Measurements from ENCODE around the gene IFT20.

Gene IFT20

DNA sequence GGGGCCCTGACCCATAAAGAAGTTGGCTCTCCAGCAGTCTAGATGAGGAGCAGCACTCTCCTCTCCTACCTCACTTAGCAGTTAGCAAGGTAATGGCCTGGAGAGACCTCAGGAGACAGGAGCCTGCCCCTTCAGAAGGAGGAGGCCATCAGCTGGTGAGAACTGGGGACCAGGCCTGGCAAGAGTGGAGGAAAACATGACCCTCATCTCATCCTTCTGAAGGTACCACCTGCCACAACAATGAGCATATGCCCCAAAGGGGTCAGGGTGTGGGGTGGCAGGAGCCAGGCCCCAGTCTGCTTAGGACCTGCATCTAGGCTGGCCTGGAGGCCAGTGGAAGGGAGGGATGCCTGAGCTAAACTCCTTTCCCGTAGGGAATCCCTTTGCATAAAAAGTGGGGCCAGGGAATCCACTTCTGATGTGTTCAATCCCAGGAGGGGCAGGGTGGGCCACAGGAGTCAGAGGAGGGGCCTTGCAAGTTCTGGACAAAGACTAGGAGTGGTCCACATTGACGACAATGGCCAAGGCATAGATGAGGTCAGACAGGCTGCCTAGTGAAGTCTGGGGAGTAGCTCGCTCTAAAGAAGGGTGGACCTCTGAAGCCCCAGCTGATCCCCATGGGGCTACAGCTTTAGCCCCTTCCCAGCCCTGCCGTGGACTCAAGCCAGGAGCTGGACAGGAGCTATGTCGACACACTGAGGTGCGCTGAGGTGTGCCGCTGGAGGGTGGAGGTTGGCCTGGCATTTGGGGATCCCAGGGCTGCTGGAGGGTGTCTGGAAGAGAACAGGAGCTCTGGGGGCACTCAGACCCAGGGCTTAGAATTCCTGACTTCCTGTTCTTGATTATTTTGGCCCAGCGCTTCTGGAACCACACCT, 28.7 kb upstream of the IFT20 start:
- TF ChIP-seq, protein P1, sequence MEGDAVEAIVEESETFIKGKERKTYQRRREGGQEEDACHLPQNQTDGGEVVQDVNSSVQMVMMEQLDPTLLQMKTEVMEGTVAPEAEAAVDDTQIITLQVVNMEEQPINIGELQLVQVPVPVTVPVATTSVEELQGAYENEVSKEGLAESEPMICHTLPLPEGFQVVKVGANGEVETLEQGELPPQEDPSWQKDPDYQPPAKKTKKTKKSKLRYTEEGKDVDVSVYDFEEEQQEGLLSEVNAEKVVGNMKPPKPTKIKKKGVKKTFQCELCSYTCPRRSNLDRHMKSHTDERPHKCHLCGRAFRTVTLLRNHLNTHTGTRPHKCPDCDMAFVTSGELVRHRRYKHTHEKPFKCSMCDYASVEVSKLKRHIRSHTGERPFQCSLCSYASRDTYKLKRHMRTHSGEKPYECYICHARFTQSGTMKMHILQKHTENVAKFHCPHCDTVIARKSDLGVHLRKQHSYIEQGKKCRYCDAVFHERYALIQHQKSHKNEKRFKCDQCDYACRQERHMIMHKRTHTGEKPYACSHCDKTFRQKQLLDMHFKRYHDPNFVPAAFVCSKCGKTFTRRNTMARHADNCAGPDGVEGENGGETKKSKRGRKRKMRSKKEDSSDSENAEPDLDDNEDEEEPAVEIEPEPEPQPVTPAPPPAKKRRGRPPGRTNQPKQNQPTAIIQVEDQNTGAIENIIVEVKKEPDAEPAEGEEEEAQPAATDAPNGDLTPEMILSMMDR (IDR thresholded peaks at IDR 0.05; ENCODE audit: control insufficient read depth, insufficient read depth, low read depth, low read length, missing control alignments): no peak
- DNase-seq (ENCODE audit: low read depth): no peak

GRCh38 chr17:28363186-28363585, 27.9 kb upstream of the IFT20 start:
- TF ChIP-seq, protein P1 (IDR thresholded peaks at IDR 0.05; ENCODE audit: control insufficient read depth, insufficient read depth, low read depth, low read length, missing control alignments): no peak
- H3K4me3 ChIP-seq (ENCODE audit: control insufficient read depth, low read depth, low read length): no peak overlapping the region
- no peak for DNase-seq (ENCODE audit: low read depth)

More for the DNA sequence above, 28.7 kb upstream of the IFT20 start:
- no peak overlapping the region for H3K4me3 ChIP-seq (ENCODE audit: control insufficient read depth, low read depth, low read length)

GRCh38 chr17:28357901-28358197, 22.6 kb upstream of the IFT20 start:
- TF ChIP-seq, protein P1 (IDR thresholded peaks at IDR 0.05; ENCODE audit: control insufficient read depth, insufficient read depth, low read depth, low read length, missing control alignments): no peak
- peak overlapping the region; percentile 79 for H3K4me3 ChIP-seq (ENCODE audit: control insufficient read depth, low read depth, low read length)
- no peak for DNase-seq (ENCODE audit: low read depth)

GRCh38 chr17:28357061-28357900, 22.0 kb upstream of the IFT20 start, which contains the start of gene POLDIP2:
POLDIP2 (minus strand) TSS chr17:28357527; CDS start chr17:28357448, 79 bp downstream.
- peak; percentile 65 for DNase-seq (ENCODE audit: low read depth)
- peak within 1 kb of the TSS; percentile 92 for H3K4me3 ChIP-seq (ENCODE audit: control insufficient read depth, low read depth, low read length)
- TF ChIP-seq, protein P1 (IDR thresholded peaks at IDR 0.05; ENCODE audit: control insufficient read depth, insufficient read depth, low read depth, low read length, missing control alignments): no peak

DNA sequence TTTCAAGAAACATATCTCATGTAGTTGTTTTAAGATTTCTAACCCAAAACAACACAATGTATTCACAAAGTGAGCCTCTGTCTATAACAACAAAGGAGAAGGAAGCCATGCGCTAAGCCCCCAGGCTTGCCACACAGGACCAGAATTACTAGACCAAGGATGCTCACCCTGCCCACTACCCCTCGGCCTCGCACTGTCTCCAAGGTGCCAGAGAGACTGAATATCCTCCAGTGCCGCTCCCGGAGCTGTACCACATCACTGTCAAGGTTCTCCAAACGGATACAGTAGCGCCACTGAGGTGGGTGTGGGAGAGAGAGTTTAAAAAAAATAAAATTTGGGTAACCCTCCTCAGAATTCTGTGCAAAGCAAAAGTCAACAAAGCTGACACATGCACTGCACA, 15.0 kb upstream of the IFT20 start:
- no peak overlapping the region for H3K4me3 ChIP-seq (ENCODE audit: control insufficient read depth, low read depth, low read length)
- no peak for DNase-seq (ENCODE audit: low read depth)
- TF ChIP-seq, protein P1 (IDR thresholded peaks at IDR 0.05; ENCODE audit: control insufficient read depth, insufficient read depth, low read depth, low read length, missing control alignments): no peak

GRCh38 chr17:28348979-28349378, 13.7 kb upstream of the IFT20 start:
- TF ChIP-seq, protein P1 (IDR thresholded peaks at IDR 0.05; ENCODE audit: control insufficient read depth, insufficient read depth, low read depth, low read length, missing control alignments): no peak
- no peak overlapping the region for H3K4me3 ChIP-seq (ENCODE audit: control insufficient read depth, low read depth, low read length)
- DNase-seq (ENCODE audit: low read depth): no peak

Measured in AG09309 (cell line).